SK-N-SH treated with all-trans-retinoic acid at 6 μM for 48 hours (cell line): ENCODE measurements around the gene LGALS9.
"Not testable (repeated sequence)": the region's sequence is repeated elsewhere in the genome, so short reads cannot be mapped to it uniquely, and the experiment has no call there.

Experiments used
- ARNTL ChIP-seq: fragments of 450-650 bp; formaldehyde crosslinking; IDR thresholded peaks from 2 replicates; pipeline ENCODE4 v1.5.0; 2020; ENCODE audit warnings: low read depth, mild to moderate bottlenecking, moderate library complexity, borderline replicate concordance
- CREB5 ChIP-seq: fragments of 250-450 bp; sonication (Bioruptor Pico); IDR thresholded peaks from 2 replicates; pipeline ENCODE4 v1.5.1; 2020; ENCODE audit warnings: low read depth, mild to moderate bottlenecking, moderate library complexity
- CSDC2 ChIP-seq: fragments of 250-450 bp; sonication (Bioruptor Pico); IDR thresholded peaks from 2 replicates; pipeline ENCODE4 v1.5.0; 2020; ENCODE audit warnings: mild to moderate bottlenecking, moderate library complexity
- CSRNP3 ChIP-seq: fragments of 250-450 bp; sonication (Bioruptor Pico); IDR thresholded peaks from 2 replicates; pipeline ENCODE4 v1.5.1; 2021; ENCODE audit warnings: mild to moderate bottlenecking, moderate library complexity
- GLIS3 ChIP-seq: fragments of 250-450 bp; sonication (Bioruptor Pico); IDR thresholded peaks from 2 replicates; pipeline ENCODE4 v1.5.0; 2020; ENCODE audit warnings: mild to moderate bottlenecking, moderate library complexity
- ISL1 ChIP-seq: fragments of 250-450 bp; sonication (Bioruptor Pico); IDR thresholded peaks from 2 replicates; pipeline ENCODE4 v2.1.2; 2022; ENCODE audit warnings: mild to moderate bottlenecking, moderate library complexity
- OSR1 ChIP-seq: fragments of 250-450 bp; sonication (Bioruptor Pico); IDR thresholded peaks from 2 replicates; pipeline ENCODE4 v1.8.0; 2022; ENCODE audit warnings: moderate library complexity, mild to moderate bottlenecking, inconsistent platforms
- PATZ1 ChIP-seq: fragments of 250-450 bp; sonication (Bioruptor Pico); IDR thresholded peaks from 2 replicates; pipeline ENCODE4 v1.8.0; 2020; ENCODE audit warnings: mild to moderate bottlenecking, moderate library complexity, borderline replicate concordance
- TOX ChIP-seq: fragments of 250-450 bp; sonication (Bioruptor Pico); IDR thresholded peaks from 2 replicates; pipeline ENCODE4 v1.8.0; 2021; ENCODE audit warnings: mild to moderate bottlenecking, moderate library complexity, borderline replicate concordance
- TSHZ2 ChIP-seq: fragments of 250-450 bp; sonication (Bioruptor Pico); IDR thresholded peaks from 2 replicates; pipeline ENCODE4 v1.5.0; 2020; ENCODE audit warnings: mild to moderate bottlenecking, moderate library complexity
- ZC3H10 ChIP-seq: fragments of 250-450 bp; sonication (Bioruptor Pico); IDR thresholded peaks from 2 replicates; pipeline ENCODE4 v1.5.1; 2021; ENCODE audit warnings: mild to moderate bottlenecking, moderate library complexity
- ZFP3 ChIP-seq: fragments of 250-450 bp; sonication (Bioruptor Pico); IDR thresholded peaks from 2 replicates; pipeline ENCODE4 v1.5.0; 2020; ENCODE audit warnings: mild to moderate bottlenecking, moderate library complexity
- ZFP30 ChIP-seq: fragments of 450-650 bp; formaldehyde crosslinking; IDR thresholded peaks from 2 replicates; pipeline ENCODE4 v1.5.0; 2022; ENCODE audit warnings: mild to moderate bottlenecking, moderate library complexity
- ZNF8 ChIP-seq: fragments of 450-650 bp; formaldehyde crosslinking; IDR thresholded peaks from 2 replicates; pipeline ENCODE4 v1.5.0; 2020; ENCODE audit warnings: mild to moderate bottlenecking, moderate library complexity

GRCh38 chr17:27638415-27638914 is 7.5 kb downstream of the LGALS9 start:
- not testable (repeated sequence) for TF ChIP-seq ZFP3 (CRISPR knock-in tag); ZNF8 (CRISPR knock-in tag); PATZ1 (CRISPR knock-in tag); ZFP30; TOX (CRISPR knock-in tag); CREB5 (CRISPR knock-in tag); CSRNP3 (CRISPR knock-in tag); ZC3H10 (CRISPR knock-in tag); GLIS3; ISL1; ARNTL (CRISPR knock-in tag); OSR1 (CRISPR knock-in tag); TSHZ2 (CRISPR knock-in tag); CSDC2 (CRISPR knock-in tag)
